ENCODE data around the gene MT3.

Gene MT3
- long read RNA-seq, result 0 reads

GRCh38 chr16:56589141-56590039 is at the start of gene MT3:
TSS of gene MT3 (plus strand) at chr16:56589528. CDS start at chr16:56589591, 63 bp downstream.
- TF ChIP-seq, protein P1, sequence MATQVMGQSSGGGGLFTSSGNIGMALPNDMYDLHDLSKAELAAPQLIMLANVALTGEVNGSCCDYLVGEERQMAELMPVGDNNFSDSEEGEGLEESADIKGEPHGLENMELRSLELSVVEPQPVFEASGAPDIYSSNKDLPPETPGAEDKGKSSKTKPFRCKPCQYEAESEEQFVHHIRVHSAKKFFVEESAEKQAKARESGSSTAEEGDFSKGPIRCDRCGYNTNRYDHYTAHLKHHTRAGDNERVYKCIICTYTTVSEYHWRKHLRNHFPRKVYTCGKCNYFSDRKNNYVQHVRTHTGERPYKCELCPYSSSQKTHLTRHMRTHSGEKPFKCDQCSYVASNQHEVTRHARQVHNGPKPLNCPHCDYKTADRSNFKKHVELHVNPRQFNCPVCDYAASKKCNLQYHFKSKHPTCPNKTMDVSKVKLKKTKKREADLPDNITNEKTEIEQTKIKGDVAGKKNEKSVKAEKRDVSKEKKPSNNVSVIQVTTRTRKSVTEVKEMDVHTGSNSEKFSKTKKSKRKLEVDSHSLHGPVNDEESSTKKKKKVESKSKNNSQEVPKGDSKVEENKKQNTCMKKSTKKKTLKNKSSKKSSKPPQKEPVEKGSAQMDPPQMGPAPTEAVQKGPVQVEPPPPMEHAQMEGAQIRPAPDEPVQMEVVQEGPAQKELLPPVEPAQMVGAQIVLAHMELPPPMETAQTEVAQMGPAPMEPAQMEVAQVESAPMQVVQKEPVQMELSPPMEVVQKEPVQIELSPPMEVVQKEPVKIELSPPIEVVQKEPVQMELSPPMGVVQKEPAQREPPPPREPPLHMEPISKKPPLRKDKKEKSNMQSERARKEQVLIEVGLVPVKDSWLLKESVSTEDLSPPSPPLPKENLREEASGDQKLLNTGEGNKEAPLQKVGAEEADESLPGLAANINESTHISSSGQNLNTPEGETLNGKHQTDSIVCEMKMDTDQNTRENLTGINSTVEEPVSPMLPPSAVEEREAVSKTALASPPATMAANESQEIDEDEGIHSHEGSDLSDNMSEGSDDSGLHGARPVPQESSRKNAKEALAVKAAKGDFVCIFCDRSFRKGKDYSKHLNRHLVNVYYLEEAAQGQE (IDR thresholded peaks at IDR 0.05; ENCODE audit: insufficient replicate concordance, low read depth), result no peak
- TF ChIP-seq SPI1 (IDR thresholded peaks at IDR 0.05; ENCODE audit: borderline replicate concordance, low read depth), result no peak
- TF ChIP-seq POLR2AphosphoS5 (IDR thresholded peaks at IDR 0.05; ENCODE audit: low read depth), result no peak
- DNase-seq (ENCODE audit: low read depth in 1 of 2, low spot score in 1 of 2), result no peak
- Histone ChIP-seq H3K27ac (replicated peaks) (no peak within 1 kb of the TSS), H3K27me3 (ENCODE audit: insufficient read depth, poor library complexity, severe bottlenecking) (peaks cover 12% of the 10 kb centered on the region), H3K4me3 (replicated peaks; ENCODE audit: insufficient read depth, low read length) (0 out of 2 replicates have a peak within 1 kb of the TSS, but pooled peaks have one; percentile 1)

DNA sequence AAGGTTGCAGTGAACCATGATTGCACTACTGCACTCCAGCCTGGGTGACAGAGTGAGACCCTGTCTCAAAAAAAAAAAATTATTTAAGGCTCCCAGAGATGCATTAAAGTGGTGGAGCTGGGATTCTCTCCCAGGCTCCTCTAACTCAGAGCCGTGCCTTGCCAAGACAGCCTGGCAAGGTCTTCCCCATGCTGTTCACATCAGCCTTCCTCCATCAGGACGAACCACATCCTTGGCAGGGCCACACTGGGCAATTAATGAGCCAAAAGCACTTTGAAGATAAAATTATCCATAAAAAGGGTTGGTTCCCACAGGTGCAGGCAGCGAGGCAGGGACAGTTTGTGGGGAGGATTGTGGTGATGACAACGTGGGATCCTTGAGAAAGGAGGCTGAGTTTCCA is 49.7 kb upstream of the MT3 start:
- Histone ChIP-seq H3K4me3 (replicated peaks; ENCODE audit: insufficient read depth, low read length) (no peak overlapping the region), H3K27ac (replicated peaks) (no peak overlapping the region)
- no peak for DNase-seq (ENCODE audit: low read depth in 1 of 2, low spot score in 1 of 2)

GRCh38 chr16:56542039-56542438 is 47.3 kb upstream of the MT3 start:
- Histone ChIP-seq H3K27me3 (ENCODE audit: insufficient read depth, poor library complexity, severe bottlenecking) (peaks cover 3% of the 10 kb centered on the region), H3K27ac (replicated peaks) (no peak overlapping the region), H3K4me3 (replicated peaks; ENCODE audit: insufficient read depth, low read length) (no peak overlapping the region)
- TF ChIP-seq SPI1 (IDR thresholded peaks at IDR 0.05; ENCODE audit: borderline replicate concordance, low read depth), result no peak
- no peak for TF ChIP-seq POLR2AphosphoS5 (IDR thresholded peaks at IDR 0.05; ENCODE audit: low read depth)
- no peak for TF ChIP-seq GABPA (IDR thresholded peaks at IDR 0.05; ENCODE audit: low read depth)
- TF ChIP-seq CTCF (IDR thresholded peaks at IDR 0.05; ENCODE audit: insufficient read depth, low read length), result no peak
- TF ChIP-seq, protein P1 (IDR thresholded peaks at IDR 0.05; ENCODE audit: insufficient replicate concordance, low read depth), result no peak
- DNase-seq (ENCODE audit: low read depth in 1 of 2, low spot score in 1 of 2), result no peak

More for the DNA sequence above, 49.7 kb upstream of the MT3 start:
- H3K27me3 ChIP-seq (ENCODE audit: insufficient read depth, poor library complexity, severe bottlenecking), result peaks cover 3% of the 10 kb centered on the region
- no peak for TF ChIP-seq SPI1 (IDR thresholded peaks at IDR 0.05; ENCODE audit: borderline replicate concordance, low read depth)
- no peak for TF ChIP-seq POLR2AphosphoS5 (IDR thresholded peaks at IDR 0.05; ENCODE audit: low read depth)
- TF ChIP-seq, protein P1 (IDR thresholded peaks at IDR 0.05; ENCODE audit: insufficient replicate concordance, low read depth), result no peak
- no peak for TF ChIP-seq GABPA (IDR thresholded peaks at IDR 0.05; ENCODE audit: low read depth)
- TF ChIP-seq CTCF (IDR thresholded peaks at IDR 0.05; ENCODE audit: insufficient read depth, low read length), result no peak
